PFSK-1 (cell line): Measurements from ENCODE around the gene RBM20.

Experiments
- POLR2AphosphoS5 ChIP-seq: IDR thresholded peaks from 2 replicates; pipeline ENCODE4 v1.6.1; 2012; ENCODE audit warnings: low read depth, mild to moderate bottlenecking, control low read depth, low read length, moderate library complexity
- TF ChIP-seq, protein P1 (sequence below), 2 experiments: IDR thresholded peaks; 2 replicates each; pipeline versions ENCODE4 v1.6.1 to v1.8.0; 2011 to 2012; ENCODE audit warnings: low read depth in 2 of 2, low read length in 2 of 2, control low read depth in 1 of 2, inconsistent platforms in 1 of 2, mild to moderate bottlenecking in 1 of 2, moderate library complexity in 1 of 2; ENCODE audit not compliant: insufficient read depth in 1 of 2

GRCh38 chr10:110686047-110686446, 41.9 kb downstream of the RBM20 start:
- TF ChIP-seq, protein P1, sequence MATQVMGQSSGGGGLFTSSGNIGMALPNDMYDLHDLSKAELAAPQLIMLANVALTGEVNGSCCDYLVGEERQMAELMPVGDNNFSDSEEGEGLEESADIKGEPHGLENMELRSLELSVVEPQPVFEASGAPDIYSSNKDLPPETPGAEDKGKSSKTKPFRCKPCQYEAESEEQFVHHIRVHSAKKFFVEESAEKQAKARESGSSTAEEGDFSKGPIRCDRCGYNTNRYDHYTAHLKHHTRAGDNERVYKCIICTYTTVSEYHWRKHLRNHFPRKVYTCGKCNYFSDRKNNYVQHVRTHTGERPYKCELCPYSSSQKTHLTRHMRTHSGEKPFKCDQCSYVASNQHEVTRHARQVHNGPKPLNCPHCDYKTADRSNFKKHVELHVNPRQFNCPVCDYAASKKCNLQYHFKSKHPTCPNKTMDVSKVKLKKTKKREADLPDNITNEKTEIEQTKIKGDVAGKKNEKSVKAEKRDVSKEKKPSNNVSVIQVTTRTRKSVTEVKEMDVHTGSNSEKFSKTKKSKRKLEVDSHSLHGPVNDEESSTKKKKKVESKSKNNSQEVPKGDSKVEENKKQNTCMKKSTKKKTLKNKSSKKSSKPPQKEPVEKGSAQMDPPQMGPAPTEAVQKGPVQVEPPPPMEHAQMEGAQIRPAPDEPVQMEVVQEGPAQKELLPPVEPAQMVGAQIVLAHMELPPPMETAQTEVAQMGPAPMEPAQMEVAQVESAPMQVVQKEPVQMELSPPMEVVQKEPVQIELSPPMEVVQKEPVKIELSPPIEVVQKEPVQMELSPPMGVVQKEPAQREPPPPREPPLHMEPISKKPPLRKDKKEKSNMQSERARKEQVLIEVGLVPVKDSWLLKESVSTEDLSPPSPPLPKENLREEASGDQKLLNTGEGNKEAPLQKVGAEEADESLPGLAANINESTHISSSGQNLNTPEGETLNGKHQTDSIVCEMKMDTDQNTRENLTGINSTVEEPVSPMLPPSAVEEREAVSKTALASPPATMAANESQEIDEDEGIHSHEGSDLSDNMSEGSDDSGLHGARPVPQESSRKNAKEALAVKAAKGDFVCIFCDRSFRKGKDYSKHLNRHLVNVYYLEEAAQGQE (IDR thresholded peaks at IDR 0.05; ENCODE audit: insufficient read depth in 1 of 2, low read depth in 2 of 2, low read length in 2 of 2): no peak
- TF ChIP-seq POLR2AphosphoS5: no peak
